Measurements from ENCODE around the gene NPHP4. TPM values are rescaled to one million over a fixed set of nuclear protein-coding genes. Genes with fewer than 3 reads are reported as not detected.

The NPHP4 gene
- total RNA-seq, 1 experiment from 2014 or later, result 18.8 TPM

GRCh38 chr1:5822266-5822665, 170.0 kb downstream of the NPHP4 start:
- CTCF ChIA-PET, result no interaction called here
- TF ChIP-seq EZH2 (IDR thresholded peaks at IDR 0.05; ENCODE audit: low read length, unreplicated experiment) (no peak), CTCF (conservative IDR thresholded peaks at IDR 0.05; ENCODE audit: low read depth, low read length) (no peak), EZH2phosphoT487 (IDR thresholded peaks at IDR 0.05; ENCODE audit: borderline replicate concordance, low read length) (no peak)
- H3K27me3 ChIP-seq (ENCODE audit: low read length), result peaks cover 68% of the 10 kb centered on the region
- H3K4me3 ChIP-seq (ENCODE audit: low read length), result no peak overlapping the region
- H3K9me3 ChIP-seq (ENCODE audit: low read length), result no peaks in the 10 kb centered on the region
- intact Hi-C loops (cut with micrococcal nuclease), result no loop called here
- H3K27ac ChIP-seq (ENCODE audit: low read length), result no peak overlapping the region
- no peak overlapping the region for H3K9ac ChIP-seq (ENCODE audit: low read length)
- H3K9me2 ChIP-seq (replicated peaks; ENCODE audit: low read length), result no peaks in the 10 kb centered on the region
- no peak for DNase-seq
- H3F3A ChIP-seq (ENCODE audit: low read length, unreplicated experiment), result no peaks in the 10 kb centered on the region
- H3K36me3 ChIP-seq (ENCODE audit: low read depth, low read length), result no peaks in the 10 kb centered on the region
- H2AFZ ChIP-seq (ENCODE audit: low read length), result no peak overlapping the region
- H4K20me1 ChIP-seq (ENCODE audit: low read length), result no peaks in the 10 kb centered on the region
- BruUV-seq (replicated peaks), result no TSS peak
- no peak for ATAC-seq
- no peaks in the 10 kb centered on the region for H3K79me2 ChIP-seq (ENCODE audit: low read length)
- no peaks in the 10 kb centered on the region for H3K4me1 ChIP-seq (ENCODE audit: insufficient read depth, low read length)
- POLR2A ChIA-PET (ENCODE audit: unreplicated experiment), result no interaction called here
- H3K4me2 ChIP-seq (ENCODE audit: low read length), result no peak overlapping the region

- H3K27me3 ChIP-seq (ENCODE audit: low read length), result peaks cover 65% of the 10 kb centered on the region
- no peak; the same call in 1 of the 2 replicates for ATAC-seq
These were observed 170.6 kb downstream of the NPHP4 start for GRCh38 chr1:5821540-5822176.

More at GRCh38 chr1:5821540-5822176, 170.6 kb downstream of the NPHP4 start:
- no peak overlapping the region for H3K9ac ChIP-seq (ENCODE audit: low read length)
- no peak overlapping the region for H3K27ac ChIP-seq (ENCODE audit: low read length)
- H3K4me2 ChIP-seq (ENCODE audit: low read length), result no peak overlapping the region
- TF ChIP-seq EZH2phosphoT487 (IDR thresholded peaks at IDR 0.05; ENCODE audit: borderline replicate concordance, low read length), result no peak
- TF ChIP-seq EZH2 (IDR thresholded peaks at IDR 0.05; ENCODE audit: low read length, unreplicated experiment), result no peak
- TF ChIP-seq CTCF (conservative IDR thresholded peaks at IDR 0.05; ENCODE audit: low read depth, low read length), result no peak
- H3K9me3 ChIP-seq (ENCODE audit: low read length), result no peaks in the 10 kb centered on the region
- ChIA-PET POLR2A (ENCODE audit: unreplicated experiment) (no interaction called here), CTCF (no interaction called here)
- no peaks in the 10 kb centered on the region for H3K9me2 ChIP-seq (replicated peaks; ENCODE audit: low read length)
- no TSS peak for BruUV-seq (replicated peaks)
- H3K36me3 ChIP-seq (ENCODE audit: low read depth, low read length), result no peaks in the 10 kb centered on the region
- no peaks in the 10 kb centered on the region for H3K79me2 ChIP-seq (ENCODE audit: low read length)
- no peak overlapping the region for H2AFZ ChIP-seq (ENCODE audit: low read length)
- H3K4me3 ChIP-seq (ENCODE audit: low read length), result no peak overlapping the region
- H4K20me1 ChIP-seq (ENCODE audit: low read length), result no peaks in the 10 kb centered on the region
- no peak for DNase-seq
- H3K4me1 ChIP-seq (ENCODE audit: insufficient read depth, low read length), result no peaks in the 10 kb centered on the region
- intact Hi-C loops (cut with micrococcal nuclease), result no loop called here
- no peaks in the 10 kb centered on the region for H3F3A ChIP-seq (ENCODE audit: low read length, unreplicated experiment)
